ENCODE measurements around the gene PARD3B.

- TF ChIP-seq NFRKB (IDR thresholded peaks at IDR 0.05) (no peak), PKNOX1 (IDR thresholded peaks at IDR 0.05) (no peak), L3MBTL2 (conservative IDR thresholded peaks at IDR 0.05) (no peak), SUZ12 (IDR thresholded peaks at IDR 0.05) (no peak), TARDBP (IDR thresholded peaks at IDR 0.05) (no peak), ZNF384 (IDR thresholded peaks at IDR 0.05) (no peak)
Measured at GRCh38 chr2:204775766-204776165, 230.5 kb downstream of the PARD3B start.
